NB4 (cell line): ENCODE measurements around the gene BICD2.

Experiments
- DNase-seq: peaks from one replicate; pipeline ENCODE4 v3.0.0; 2010; ENCODE audit warnings: low read depth
- H3K4me3 ChIP-seq: one replicate; pipeline ENCODE4 v1.5.1; 2011; ENCODE audit warnings: mild to moderate bottlenecking, low read depth, low read length, moderate library complexity
- MYC ChIP-seq: IDR thresholded peaks from 2 replicates; pipeline ENCODE4 v1.6.1; 2011; ENCODE audit warnings: low read depth, low read length
- POLR2A ChIP-seq: IDR thresholded peaks from 2 replicates; pipeline ENCODE4 v1.6.1; 2011; ENCODE audit warnings: mild to moderate bottlenecking; ENCODE audit not compliant: insufficient read length; ENCODE audit errors: extremely low read depth
- TF ChIP-seq, protein P1 (sequence below): IDR thresholded peaks from 2 replicates; pipeline ENCODE4 v1.6.1; 2011; ENCODE audit warnings: low read depth, low read length
- TF ChIP-seq, protein P2 (sequence below): IDR thresholded peaks from one replicate; pipeline ENCODE4 v1.5.1; 2012; ENCODE audit warnings: low read depth, low read length

Gene BICD2

DNA sequence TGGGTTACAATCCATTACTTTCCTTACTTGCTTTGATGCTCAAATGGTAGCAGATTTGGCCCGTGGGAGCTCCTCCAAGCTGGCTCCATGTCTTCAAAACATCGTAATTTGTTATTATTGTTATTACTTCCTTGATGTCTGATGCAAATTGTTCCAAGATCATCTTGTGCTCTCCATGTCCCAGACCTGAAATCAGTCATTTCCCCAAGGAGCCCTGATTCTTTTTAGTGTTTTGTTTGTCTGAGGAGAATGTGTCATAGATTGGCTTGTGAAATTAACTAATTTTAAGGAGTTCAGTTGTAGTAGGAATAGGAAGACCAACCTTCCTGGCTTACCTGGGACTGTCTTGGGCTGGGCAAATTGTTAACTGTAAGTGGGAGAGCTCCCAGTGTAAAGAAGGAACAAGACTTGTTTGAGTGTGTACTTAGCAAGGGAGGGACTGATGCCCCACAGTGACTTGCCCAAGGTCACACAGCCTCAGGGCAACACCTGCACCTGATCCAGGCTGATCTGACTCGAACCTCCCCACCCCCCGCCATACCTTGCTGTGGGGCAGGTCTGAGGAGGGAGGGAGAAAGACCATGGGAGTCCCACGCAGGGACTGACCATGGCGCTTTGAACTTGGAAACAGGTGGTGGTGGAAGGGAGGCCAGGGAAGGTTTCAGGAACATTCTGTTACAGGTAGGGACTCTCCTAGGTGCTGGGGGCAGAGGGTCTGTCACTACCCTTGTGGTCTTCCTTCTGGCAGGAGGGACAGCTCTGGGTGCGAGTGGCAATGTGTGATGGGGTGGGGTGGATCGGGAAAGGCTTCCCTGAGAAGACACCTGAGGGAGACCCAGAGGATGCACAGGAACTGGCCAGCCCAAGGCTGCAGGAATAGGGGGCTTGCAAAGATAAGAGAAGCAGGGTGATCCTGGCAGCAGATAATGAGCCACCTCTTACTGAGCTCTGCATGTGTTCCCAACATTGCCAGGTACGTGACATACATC lies 2.7 kb upstream of the BICD2 start:
- H3K4me3 ChIP-seq = no peak overlapping the region
- TF ChIP-seq POLR2A = no peak
- TF ChIP-seq, protein P1, sequence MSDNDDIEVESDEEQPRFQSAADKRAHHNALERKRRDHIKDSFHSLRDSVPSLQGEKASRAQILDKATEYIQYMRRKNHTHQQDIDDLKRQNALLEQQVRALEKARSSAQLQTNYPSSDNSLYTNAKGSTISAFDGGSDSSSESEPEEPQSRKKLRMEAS = no peak
- no peak for TF ChIP-seq MYC
- TF ChIP-seq, protein P2, sequence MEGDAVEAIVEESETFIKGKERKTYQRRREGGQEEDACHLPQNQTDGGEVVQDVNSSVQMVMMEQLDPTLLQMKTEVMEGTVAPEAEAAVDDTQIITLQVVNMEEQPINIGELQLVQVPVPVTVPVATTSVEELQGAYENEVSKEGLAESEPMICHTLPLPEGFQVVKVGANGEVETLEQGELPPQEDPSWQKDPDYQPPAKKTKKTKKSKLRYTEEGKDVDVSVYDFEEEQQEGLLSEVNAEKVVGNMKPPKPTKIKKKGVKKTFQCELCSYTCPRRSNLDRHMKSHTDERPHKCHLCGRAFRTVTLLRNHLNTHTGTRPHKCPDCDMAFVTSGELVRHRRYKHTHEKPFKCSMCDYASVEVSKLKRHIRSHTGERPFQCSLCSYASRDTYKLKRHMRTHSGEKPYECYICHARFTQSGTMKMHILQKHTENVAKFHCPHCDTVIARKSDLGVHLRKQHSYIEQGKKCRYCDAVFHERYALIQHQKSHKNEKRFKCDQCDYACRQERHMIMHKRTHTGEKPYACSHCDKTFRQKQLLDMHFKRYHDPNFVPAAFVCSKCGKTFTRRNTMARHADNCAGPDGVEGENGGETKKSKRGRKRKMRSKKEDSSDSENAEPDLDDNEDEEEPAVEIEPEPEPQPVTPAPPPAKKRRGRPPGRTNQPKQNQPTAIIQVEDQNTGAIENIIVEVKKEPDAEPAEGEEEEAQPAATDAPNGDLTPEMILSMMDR = no peak
- no peak for DNase-seq

DNA sequence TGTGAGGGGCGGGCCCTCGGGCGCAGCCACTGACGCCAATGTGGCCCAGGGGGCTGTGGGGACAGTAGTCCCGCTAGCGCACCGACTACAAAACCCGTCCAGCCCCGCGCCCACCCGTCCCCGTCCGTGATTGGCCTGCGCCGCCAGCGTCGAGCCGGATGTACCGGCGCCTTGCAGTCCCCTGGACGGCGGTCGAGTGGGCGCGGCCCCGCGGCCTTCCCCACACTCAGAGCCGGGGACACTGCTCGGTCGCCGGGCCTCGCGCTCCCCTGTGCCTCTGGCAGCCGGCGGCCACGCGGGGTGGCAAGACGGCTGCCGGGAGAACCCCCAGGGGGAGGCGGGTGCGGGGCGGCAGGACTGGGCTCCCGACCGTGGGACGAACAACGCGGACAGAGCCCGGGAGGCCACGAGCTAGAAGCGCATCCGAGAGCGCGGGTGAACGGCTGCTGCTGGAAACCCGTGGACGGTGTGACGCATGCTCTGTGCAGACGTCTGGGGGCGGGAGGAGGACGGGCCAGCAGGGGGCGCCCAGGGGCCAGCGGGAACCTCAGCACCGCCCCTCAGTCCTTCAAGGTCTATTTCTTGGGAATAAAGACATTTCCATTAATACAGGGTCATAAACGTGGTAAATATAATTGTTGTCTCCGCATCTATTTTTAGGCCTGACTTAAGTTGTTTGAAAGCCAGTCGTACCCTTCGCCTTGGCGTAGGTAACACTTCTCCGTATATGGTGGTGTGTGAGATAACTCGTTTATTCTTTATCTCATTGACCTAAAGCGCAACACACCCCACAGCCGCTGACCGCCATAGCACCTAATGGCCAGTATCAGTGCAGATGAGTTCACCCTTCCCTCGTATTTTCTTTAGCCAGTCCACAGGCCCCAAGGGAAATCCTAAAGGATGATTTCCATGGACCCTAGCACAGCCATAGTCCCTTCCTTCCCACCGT lies 629 bp upstream of the BICD2 start:
- peak; percentile 20; the same call in 1 of the 2 replicates for TF ChIP-seq MYC
- TF ChIP-seq, protein P2 = peak; percentile 79
- TF ChIP-seq, protein P1 = peak; percentile 63; the same call in 1 of the 2 replicates
- TF ChIP-seq POLR2A = peak; percentile 88
- DNase-seq = peak; percentile 99

DNA sequence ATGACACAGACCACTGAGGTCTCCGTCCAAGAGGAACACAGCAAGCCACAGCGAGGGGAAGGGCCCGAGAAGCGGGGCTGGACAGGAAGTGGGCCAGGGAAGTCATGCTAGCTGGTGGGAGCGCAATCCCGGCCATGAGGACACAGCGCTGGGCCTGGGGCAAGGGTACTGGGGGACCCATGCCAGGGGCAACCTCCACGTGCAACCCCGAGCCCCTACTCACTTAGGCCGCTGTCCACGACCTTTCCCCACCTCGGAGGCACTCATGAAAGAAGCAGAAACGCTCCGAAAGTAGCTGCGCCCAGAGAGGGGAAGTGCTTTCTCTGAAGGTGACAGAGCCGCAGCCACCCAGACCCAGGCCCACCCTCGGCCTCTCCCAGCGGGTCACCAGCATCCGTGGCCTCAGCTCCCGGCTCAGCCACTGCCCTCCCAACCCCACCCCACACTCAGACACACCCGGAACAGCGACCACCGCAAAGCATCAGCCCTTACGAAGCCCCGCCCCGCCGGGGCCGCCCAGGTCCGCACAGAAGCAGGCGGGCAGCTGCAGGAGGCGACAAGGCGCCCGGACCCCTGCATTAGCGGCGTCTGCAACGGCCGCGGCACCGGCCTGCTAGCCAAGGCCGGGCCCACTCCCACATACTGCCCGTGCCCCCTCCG lies 782 bp downstream of the BICD2 start:
- peak overlapping the region; percentile 85 for H3K4me3 ChIP-seq
- DNase-seq = peak; percentile 67
- TF ChIP-seq POLR2A (peak; percentile 25), MYC (peak; percentile 39; the same call in 1 of the 2 replicates)
- TF ChIP-seq, protein P2 = no peak
- TF ChIP-seq, protein P1 = peak; percentile 40

More for the DNA sequence above, 629 bp upstream of the BICD2 start:
- H3K4me3 ChIP-seq = peak overlapping the region; percentile 77

DNA sequence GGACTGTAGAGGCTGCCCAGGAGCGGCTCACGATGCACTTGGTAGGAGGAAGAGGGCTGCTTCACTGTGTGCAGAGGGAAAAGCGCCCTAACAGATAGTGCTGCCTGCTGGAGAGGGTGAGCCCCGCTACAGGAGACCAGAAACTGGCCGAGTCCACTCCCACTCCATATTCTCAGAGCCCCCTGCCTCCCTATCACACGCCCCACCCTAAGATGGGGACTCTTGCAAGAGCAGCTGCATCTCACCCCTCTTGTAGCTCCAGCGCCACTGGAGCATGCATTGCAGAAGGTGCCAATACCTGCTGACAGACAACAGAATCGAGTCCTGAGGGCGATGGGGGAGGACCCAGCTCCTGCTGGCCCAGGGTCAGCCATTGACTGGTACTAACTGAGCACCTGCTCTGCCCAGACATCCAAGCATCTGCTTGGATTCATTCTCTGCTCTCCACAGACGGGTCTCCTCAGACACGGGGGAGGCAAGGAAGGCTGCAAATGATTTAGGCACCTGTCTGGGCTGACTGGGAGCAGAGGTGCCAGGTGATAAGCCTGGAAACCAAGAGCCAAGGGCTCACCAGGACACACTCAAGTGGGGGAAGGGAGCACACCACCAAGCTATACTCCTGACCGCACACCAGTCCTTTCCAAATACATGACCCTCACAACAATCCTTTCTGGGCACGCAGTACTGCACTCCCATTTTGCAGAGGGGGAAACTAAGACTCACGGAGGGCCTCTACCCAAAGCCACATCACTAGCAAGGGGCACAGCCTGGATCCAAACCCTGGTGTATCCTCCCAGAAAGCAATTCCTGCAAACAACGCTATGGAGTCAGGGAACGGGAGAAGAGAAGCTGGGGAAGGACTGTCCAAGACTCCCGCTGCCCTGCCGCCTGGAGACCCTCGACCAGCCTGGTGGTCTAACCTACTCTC lies 1.6 kb downstream of the BICD2 start:
- DNase-seq = no peak
- no peak for TF ChIP-seq MYC
- TF ChIP-seq, protein P2 = no peak
- TF ChIP-seq, protein P1 = no peak
- TF ChIP-seq POLR2A = no peak
- H3K4me3 ChIP-seq = peak overlapping the region; percentile 85
